Loucy (cell line): ENCODE measurements around the gene CLDND1.

ENCODE experiments used
- EZH2phosphoT487 ChIP-seq: fragments of 200-600 bp; IDR thresholded peaks from 2 replicates; pipeline ENCODE4 v1.6.1; 2018; ENCODE audit warnings: antibody characterized with exemption, mild to moderate bottlenecking, moderate library complexity, borderline replicate concordance
- TF ChIP-seq, protein P1 (sequence below): fragments of 200-600 bp; sonication (generic); conservative IDR thresholded peaks from 2 replicates; pipeline ENCODE4 v1.5.1; 2014; ENCODE audit warnings: mild to moderate bottlenecking, antibody characterized with exemption, low read length

DNA sequence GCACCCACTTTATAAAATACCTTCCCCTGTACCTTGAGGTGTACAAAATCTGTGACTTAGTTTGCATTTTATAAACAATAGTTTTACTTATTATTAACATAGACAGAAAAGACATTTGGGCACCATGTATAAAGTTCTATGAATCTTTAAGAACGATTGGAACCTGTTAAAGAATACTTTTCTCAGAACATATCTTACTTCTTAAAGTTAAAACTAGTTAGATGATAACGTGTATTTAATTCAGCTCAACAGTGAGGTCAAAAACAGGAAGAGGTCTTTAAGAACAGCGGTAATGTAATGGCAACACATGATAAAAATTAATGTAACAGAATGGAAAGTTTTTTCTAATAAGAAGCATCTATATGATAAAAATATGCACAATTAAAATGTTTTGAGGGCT lies 45.7 kb upstream of the CLDND1 start:
- TF ChIP-seq, protein P1, sequence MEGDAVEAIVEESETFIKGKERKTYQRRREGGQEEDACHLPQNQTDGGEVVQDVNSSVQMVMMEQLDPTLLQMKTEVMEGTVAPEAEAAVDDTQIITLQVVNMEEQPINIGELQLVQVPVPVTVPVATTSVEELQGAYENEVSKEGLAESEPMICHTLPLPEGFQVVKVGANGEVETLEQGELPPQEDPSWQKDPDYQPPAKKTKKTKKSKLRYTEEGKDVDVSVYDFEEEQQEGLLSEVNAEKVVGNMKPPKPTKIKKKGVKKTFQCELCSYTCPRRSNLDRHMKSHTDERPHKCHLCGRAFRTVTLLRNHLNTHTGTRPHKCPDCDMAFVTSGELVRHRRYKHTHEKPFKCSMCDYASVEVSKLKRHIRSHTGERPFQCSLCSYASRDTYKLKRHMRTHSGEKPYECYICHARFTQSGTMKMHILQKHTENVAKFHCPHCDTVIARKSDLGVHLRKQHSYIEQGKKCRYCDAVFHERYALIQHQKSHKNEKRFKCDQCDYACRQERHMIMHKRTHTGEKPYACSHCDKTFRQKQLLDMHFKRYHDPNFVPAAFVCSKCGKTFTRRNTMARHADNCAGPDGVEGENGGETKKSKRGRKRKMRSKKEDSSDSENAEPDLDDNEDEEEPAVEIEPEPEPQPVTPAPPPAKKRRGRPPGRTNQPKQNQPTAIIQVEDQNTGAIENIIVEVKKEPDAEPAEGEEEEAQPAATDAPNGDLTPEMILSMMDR: no peak
- TF ChIP-seq EZH2phosphoT487: no peak
